Measurements from ENCODE around the gene ITGA7.
A peak's percentile ranks its signal among the peaks of the same experiment; 100 is the strongest.

Gene ITGA7

DNA sequence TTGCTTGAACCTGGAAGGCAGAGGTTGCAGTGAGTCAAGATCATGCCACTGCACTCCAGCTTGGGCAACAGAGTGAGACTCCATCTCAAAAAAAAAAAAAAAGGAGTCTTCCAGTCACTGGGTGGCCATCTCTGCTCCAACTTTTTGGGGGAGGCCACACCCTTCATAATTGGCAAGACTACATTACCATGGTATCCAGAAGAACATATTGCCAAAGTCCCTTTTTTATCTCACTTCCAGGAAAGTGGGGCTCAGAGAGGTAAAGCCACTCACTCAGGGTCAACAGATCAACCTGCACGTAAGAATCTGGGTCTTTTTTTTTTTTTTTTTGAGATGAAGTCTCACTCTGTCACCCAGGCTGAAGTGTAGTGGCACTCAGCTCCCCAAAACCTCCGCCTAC lies 26.2 kb upstream of the ITGA7 start:
- TF ChIP-seq, protein P1, sequence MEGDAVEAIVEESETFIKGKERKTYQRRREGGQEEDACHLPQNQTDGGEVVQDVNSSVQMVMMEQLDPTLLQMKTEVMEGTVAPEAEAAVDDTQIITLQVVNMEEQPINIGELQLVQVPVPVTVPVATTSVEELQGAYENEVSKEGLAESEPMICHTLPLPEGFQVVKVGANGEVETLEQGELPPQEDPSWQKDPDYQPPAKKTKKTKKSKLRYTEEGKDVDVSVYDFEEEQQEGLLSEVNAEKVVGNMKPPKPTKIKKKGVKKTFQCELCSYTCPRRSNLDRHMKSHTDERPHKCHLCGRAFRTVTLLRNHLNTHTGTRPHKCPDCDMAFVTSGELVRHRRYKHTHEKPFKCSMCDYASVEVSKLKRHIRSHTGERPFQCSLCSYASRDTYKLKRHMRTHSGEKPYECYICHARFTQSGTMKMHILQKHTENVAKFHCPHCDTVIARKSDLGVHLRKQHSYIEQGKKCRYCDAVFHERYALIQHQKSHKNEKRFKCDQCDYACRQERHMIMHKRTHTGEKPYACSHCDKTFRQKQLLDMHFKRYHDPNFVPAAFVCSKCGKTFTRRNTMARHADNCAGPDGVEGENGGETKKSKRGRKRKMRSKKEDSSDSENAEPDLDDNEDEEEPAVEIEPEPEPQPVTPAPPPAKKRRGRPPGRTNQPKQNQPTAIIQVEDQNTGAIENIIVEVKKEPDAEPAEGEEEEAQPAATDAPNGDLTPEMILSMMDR (IDR thresholded peaks at IDR 0.05; ENCODE audit: low read depth, low read length, missing control alignments), result no peak
- no peak overlapping the region for H3K4me3 ChIP-seq (replicated peaks; ENCODE audit: low read depth, low read length)
- no peak for DNase-seq (ENCODE audit: extremely low read depth, low read depth)

DNA sequence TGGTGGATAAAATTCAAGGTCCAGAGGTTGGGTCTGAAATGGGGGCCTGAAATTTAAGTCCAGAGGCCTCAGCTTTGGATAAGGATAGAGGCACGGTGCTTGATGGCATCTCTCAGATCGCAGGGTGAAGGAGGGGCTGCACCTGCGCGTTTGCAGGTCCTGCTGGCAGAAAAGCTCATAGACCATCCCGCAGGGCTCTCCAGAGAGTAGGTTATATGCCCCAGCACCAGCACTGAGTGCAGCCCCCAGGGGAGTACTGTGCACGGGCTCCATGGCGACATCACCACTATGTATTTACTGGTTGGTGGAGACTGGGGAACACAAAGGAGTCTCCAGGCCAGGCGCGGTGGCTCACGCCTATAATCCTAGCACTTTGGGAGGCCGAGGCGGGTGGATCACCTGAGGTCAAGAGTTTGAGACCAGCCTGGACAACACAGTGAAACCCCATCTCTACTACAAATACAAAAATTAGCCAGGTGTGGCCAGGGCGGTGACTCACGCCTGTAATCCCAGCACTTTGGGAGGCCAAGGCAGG lies 25.4 kb upstream of the ITGA7 start:
- H3K4me3 ChIP-seq (replicated peaks; ENCODE audit: low read depth, low read length), result no peak overlapping the region
- no peak for DNase-seq (ENCODE audit: extremely low read depth, low read depth)
- TF ChIP-seq, protein P1 (IDR thresholded peaks at IDR 0.05; ENCODE audit: low read depth, low read length, missing control alignments), result no peak

DNA sequence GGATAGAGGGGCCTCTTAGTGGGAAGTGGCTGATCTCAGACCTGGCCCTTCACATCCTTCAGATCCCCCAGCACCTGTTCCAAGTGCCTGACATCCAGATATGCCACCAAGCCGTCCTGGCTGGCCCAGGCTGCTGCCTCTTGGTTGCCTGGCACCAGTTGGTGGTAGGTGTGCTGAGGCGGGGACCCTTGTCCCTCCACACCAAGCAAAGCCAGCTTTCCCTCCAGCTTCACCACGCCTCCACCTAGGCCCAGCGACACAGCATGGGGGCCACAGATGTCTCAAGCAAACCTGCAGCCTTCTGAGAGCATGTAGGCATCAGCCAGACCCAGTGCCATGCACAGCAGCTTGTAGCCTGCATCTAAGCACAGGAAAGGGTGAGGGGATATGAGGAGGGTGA lies 24.6 kb upstream of the ITGA7 start:
- TF ChIP-seq, protein P1 (IDR thresholded peaks at IDR 0.05; ENCODE audit: low read depth, low read length, missing control alignments), result no peak
- H3K4me3 ChIP-seq (replicated peaks; ENCODE audit: low read depth, low read length), result no peak overlapping the region
- DNase-seq (ENCODE audit: extremely low read depth, low read depth), result no peak

DNA sequence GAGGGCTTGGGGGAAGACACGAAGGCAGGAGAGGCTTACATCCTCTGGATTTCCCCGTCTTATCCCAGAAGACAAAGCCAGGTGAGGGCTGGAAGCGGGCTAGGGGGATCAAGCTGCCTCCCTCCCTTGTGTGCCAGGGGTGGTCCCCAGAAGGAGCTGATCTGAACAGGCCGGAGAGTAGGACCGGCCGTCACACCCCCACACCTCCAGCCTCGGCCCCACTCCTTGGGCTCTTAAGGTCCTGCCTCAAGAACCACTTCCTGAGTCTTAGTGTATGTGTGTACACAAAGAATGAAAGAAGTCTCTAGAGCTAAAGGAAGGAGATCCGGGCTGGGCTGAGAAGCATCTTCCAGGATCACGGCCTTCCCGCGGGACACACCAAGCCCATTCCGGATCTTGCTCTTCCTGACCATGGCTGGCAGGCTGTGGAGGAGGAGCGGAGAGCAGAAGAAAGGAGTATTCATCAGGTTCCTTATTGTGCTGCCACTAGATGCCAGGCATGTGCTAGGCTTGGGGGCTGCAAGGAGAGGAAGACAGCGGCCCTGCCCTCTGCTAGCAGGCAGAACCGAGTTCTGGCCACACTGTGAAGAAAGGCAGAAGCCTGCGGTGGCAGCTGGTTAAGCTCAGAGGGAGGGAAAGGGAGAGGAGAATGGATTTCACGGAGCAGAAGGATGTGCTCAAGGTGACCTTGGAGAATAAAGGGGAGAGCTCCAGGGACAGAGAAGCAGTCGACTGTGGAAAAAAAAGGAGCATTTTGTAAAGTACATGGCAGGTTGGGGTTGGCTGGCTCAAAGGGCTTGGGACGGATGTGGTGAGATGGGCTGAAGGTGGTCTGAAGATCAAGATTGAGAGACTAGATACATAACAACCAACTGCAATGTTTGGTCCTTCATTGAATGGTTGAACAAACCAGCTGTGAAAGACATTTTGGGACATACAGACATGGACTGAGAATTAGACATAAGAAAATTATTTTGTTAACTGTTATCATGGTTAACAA lies 22.4 kb upstream of the ITGA7 start:
- DNase-seq (ENCODE audit: extremely low read depth, low read depth), result no peak

DNA sequence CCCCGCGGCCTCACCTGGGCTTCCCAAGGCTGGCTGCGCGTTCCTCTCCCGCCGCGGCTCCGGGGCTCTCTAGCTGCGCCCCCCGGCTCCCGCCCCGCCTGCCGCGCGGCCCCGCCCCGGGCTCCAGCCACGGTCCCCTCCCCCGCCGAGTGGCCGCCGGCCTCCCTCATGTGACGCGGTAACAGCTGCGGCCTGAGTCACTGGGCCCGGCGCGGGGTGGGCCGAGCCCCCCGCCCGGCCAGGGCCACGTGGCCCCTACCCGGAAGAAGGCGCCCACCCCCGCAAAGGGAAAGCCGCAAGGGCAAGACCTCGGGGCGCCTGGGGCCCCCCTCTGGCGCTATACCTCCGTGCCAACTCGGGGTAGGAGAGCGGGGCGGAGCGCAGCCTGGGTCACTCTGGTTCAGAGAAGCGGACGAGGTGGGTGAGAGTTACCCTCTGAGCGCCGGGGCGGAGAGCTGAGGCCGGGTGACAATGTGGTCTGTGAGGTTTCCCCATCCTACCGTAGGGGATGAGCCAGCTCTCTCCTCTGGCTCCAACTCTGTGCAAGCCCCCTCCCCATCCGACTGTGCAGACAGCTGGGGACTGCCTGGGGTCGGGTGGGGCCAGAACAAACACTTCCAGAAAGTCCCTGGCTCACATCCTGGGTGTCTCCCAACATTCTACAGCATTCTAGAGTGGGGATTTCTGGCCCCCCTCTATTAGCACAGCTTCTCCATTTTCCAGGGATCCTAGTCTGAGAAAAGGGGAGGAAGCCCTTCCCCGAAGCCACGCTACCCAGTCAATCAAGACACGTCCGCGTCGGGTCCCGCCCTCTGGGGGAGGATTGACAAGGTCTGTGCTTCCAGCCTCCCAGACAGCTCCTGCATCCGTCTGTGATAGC lies 21.5 kb upstream of the ITGA7 start, which contains the start of gene CD63:
CD63 (minus strand) TSS at position 71 of the 880 bp plus-strand sequence. CDS start 668 bp downstream, outside the sequence.
- peak within 1 kb of the TSS; percentile 70 for H3K4me3 ChIP-seq (replicated peaks; ENCODE audit: low read depth, low read length)
- TF ChIP-seq, protein P1 (IDR thresholded peaks at IDR 0.05; ENCODE audit: low read depth, low read length, missing control alignments), result no peak
- DNase-seq (ENCODE audit: extremely low read depth, low read depth), result peak; percentile 69

More for the DNA sequence above, 22.4 kb upstream of the ITGA7 start:
- TF ChIP-seq, protein P1 (IDR thresholded peaks at IDR 0.05; ENCODE audit: low read depth, low read length, missing control alignments), result no peak
- H3K4me3 ChIP-seq (replicated peaks; ENCODE audit: low read depth, low read length), result peak overlapping the region; percentile 70

DNA sequence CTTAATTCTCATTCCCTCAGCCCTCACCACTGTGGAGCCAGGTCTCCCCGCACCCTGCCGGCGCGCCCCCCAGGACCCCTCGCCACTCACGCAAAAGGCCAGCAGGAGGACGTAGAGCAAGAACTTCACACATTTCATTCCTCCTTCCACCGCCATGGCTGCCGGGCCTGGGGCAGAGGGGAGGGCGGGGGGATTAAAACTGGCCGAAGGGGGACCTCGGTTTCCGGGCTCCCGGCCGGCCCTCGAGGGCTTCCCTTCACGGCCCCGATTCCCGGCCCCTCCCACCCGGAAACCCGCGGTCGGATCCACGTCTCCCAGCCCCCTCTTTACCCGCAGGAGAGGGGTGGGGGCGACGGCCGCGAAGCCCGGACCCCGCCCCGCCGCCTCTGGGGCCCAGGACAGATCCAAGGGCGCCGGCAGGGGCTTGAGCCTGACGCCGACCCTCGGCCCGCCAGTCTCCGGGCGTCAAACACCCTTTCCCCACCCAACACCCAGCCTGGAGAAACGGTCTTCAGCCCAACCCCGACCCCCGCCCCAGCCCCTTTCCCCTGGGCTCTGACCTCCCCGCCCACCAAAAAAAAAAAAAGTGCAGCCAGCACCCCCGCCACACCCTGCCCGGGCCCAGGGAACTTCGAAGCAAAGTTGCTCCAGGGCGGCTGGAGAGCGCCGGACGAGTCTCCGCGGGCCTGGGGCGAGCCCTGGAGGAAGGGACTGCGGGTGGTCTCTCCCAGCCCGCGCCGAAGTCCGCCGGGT lies 20.7 kb upstream of the ITGA7 start:
- H3K4me3 ChIP-seq (replicated peaks; ENCODE audit: low read depth, low read length), result peak overlapping the region; percentile 70
- DNase-seq (ENCODE audit: extremely low read depth, low read depth), result no peak
- TF ChIP-seq, protein P1 (IDR thresholded peaks at IDR 0.05; ENCODE audit: low read depth, low read length, missing control alignments), result no peak
